PC-9 (cell line): Measurements from ENCODE around the gene ROBO1.
"Not testable (repeated sequence)": the region's sequence is repeated elsewhere in the genome, so short reads cannot be mapped to it uniquely, and the experiment has no call there.

ENCODE experiments used
- EZH2 ChIP-seq: fragments of 200-600 bp; sonication (generic); IDR thresholded peaks from 2 replicates; pipeline ENCODE4 v1.8.0; 2017; ENCODE audit warnings: antibody characterized with exemption, low read depth
- TF ChIP-seq, protein P1 (sequence below): fragments of 200-600 bp; sonication (generic); conservative IDR thresholded peaks from 2 replicates; pipeline ENCODE4 v1.6.1; 2017; ENCODE audit warnings: mixed run types, antibody characterized with exemption, mild to moderate bottlenecking, moderate library complexity

- TF ChIP-seq, protein P1, sequence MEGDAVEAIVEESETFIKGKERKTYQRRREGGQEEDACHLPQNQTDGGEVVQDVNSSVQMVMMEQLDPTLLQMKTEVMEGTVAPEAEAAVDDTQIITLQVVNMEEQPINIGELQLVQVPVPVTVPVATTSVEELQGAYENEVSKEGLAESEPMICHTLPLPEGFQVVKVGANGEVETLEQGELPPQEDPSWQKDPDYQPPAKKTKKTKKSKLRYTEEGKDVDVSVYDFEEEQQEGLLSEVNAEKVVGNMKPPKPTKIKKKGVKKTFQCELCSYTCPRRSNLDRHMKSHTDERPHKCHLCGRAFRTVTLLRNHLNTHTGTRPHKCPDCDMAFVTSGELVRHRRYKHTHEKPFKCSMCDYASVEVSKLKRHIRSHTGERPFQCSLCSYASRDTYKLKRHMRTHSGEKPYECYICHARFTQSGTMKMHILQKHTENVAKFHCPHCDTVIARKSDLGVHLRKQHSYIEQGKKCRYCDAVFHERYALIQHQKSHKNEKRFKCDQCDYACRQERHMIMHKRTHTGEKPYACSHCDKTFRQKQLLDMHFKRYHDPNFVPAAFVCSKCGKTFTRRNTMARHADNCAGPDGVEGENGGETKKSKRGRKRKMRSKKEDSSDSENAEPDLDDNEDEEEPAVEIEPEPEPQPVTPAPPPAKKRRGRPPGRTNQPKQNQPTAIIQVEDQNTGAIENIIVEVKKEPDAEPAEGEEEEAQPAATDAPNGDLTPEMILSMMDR: not testable (repeated sequence)
- not testable (repeated sequence) for TF ChIP-seq EZH2
Observed at GRCh38 chr3:78675119-78675805, 1092.5 kb downstream of the ROBO1 start.
